NB4 (cell line): ENCODE measurements around the gene CDC42EP2.

ENCODE experiments used
- DNase-seq: peaks from one replicate; pipeline ENCODE4 v3.0.0; 2010; ENCODE audit warnings: low read depth
- H3K4me3 ChIP-seq: one replicate; pipeline ENCODE4 v1.5.1; 2011; ENCODE audit warnings: mild to moderate bottlenecking, low read depth, low read length, moderate library complexity
- MYC ChIP-seq: IDR thresholded peaks from 2 replicates; pipeline ENCODE4 v1.6.1; 2011; ENCODE audit warnings: low read depth, low read length
- POLR2A ChIP-seq: IDR thresholded peaks from 2 replicates; pipeline ENCODE4 v1.6.1; 2011; ENCODE audit warnings: mild to moderate bottlenecking; ENCODE audit not compliant: insufficient read length; ENCODE audit errors: extremely low read depth
- TF ChIP-seq, protein P1 (sequence below): IDR thresholded peaks from 2 replicates; pipeline ENCODE4 v1.6.1; 2011; ENCODE audit warnings: low read depth, low read length
- TF ChIP-seq, protein P2 (sequence below): IDR thresholded peaks from one replicate; pipeline ENCODE4 v1.5.1; 2012; ENCODE audit warnings: low read depth, low read length

Gene CDC42EP2

DNA sequence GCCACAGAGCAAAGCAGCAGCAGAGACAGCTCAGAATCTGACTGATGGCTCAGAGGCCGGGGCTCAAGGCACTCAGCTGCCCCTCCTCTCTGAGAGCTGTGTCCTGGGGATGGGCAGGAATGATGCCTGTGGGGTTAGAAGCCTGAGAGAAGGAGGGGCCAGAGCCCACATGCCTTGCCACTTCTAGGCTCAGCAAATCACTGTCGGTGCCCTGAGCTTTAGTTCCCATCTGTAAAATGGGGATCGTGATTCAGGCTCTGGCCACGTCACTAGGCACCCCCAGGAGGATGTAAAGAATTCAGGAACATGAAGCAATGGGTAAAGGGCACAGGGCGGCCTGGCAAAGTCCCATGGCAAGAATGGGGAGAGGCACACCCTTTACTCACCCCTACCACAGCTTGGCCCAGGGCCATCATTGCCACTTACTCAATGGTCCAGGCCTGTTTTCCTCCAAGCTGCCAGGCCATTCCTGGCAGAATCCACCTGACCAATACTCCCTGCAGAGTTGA lies 3.4 kb upstream of the CDC42EP2 start:
- H3K4me3 ChIP-seq: no peak overlapping the region

DNA sequence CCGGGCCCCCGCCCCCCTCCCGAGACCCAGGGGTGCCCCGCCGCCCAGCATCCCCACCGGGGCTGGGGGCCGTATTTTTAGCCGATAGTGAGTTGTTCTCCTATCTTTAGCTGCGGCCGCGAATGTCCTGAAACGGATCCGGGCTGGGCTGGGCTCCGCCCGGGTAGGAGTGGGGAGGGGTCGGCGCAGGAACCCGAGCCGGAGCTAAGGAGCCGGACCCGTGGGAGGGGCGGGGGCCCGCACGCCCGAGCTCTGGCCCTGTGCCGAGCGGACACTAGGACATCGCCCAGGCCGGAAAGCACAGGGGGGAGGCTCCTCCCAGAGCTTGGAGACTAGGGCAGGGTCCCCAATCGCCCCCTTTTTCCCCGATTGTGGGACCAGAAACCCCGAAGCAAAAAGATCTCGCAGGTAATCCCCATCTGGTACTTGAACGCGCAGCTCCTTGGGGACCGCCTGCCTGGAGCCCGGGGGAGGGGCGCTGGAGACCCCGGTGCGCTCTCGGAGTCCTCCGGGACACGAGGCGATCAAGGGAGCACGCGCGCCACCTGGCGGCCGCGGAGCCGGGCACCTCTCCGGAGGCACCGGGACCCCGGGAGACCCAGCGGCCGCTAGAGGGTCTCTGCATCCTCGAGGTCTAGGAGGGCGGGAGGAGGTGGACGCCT lies 669 bp downstream of the CDC42EP2 start:
- TF ChIP-seq, protein P1, sequence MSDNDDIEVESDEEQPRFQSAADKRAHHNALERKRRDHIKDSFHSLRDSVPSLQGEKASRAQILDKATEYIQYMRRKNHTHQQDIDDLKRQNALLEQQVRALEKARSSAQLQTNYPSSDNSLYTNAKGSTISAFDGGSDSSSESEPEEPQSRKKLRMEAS: peak; percentile 81
- peak; percentile 89 for TF ChIP-seq MYC
- TF ChIP-seq, protein P2, sequence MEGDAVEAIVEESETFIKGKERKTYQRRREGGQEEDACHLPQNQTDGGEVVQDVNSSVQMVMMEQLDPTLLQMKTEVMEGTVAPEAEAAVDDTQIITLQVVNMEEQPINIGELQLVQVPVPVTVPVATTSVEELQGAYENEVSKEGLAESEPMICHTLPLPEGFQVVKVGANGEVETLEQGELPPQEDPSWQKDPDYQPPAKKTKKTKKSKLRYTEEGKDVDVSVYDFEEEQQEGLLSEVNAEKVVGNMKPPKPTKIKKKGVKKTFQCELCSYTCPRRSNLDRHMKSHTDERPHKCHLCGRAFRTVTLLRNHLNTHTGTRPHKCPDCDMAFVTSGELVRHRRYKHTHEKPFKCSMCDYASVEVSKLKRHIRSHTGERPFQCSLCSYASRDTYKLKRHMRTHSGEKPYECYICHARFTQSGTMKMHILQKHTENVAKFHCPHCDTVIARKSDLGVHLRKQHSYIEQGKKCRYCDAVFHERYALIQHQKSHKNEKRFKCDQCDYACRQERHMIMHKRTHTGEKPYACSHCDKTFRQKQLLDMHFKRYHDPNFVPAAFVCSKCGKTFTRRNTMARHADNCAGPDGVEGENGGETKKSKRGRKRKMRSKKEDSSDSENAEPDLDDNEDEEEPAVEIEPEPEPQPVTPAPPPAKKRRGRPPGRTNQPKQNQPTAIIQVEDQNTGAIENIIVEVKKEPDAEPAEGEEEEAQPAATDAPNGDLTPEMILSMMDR: peak; percentile 95
- TF ChIP-seq POLR2A: no peak
- DNase-seq: peak; percentile 83
- H3K4me3 ChIP-seq: peak overlapping the region; percentile 63

More for the DNA sequence above, 3.4 kb upstream of the CDC42EP2 start:
- TF ChIP-seq POLR2A: no peak
- TF ChIP-seq, protein P1: no peak
- TF ChIP-seq MYC: no peak
- TF ChIP-seq, protein P2: no peak
- no peak for DNase-seq

DNA sequence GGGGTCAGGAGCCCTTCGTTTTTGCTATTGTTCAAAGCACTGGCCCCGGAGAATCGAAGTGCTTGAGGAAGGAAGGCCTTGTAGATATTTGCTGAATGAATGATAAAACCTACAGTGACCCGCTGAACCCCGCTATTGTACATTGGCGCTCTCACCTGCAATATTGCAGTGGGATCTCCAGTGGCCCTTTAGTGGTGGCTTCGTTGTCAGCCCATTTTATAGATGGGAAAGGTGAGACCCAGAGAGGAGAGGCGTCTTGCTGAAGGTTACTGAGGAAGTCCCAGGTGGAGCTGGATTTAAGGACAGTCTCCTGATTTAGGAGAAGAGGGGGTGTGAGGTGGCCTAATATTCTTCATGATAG lies 1.2 kb downstream of the CDC42EP2 start:
- H3K4me3 ChIP-seq: peak overlapping the region; percentile 28
- DNase-seq: no peak
- TF ChIP-seq, protein P2: no peak
- TF ChIP-seq, protein P1: no peak
- TF ChIP-seq POLR2A: no peak
- no peak for TF ChIP-seq MYC

DNA sequence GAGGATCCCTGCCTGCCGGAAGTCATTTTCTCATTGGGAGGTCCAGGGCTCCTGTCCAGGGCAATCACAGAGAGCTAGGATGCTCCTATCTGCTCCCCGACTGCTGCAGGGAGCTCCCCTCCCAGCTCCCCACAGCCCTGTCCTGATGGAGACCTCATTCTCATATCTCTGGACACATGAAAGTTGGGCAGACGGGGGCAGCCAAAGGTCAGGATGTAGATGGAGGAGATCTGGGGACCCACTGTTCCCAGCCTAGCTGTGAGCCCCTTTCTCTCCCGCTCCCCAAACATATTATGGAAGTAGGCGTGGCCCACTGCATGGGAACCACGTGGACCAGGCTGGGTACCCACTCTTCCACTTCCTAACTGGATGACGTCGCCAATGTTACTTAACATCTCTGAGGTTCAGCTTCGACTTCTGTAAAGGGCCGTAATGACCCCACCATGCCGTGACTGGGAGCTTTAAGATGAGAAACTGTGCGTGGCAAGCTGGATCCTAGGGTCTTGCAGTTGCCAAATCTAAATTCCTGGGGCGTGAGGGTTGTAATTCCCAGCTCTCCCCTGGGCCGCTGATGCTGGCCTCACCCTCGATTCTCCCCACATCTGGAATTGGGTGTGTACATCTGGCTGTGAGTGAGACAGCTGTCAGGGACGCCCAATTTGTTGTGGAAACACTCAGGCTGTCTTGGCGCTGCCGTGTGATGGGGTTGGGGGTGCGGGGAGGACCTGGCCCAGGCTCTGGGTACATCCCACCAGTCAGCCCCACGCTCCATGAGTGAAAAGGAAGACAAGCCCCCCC lies 1.8 kb downstream of the CDC42EP2 start:
- TF ChIP-seq, protein P2: no peak
- TF ChIP-seq MYC: no peak
- TF ChIP-seq, protein P1: no peak
- no peak for TF ChIP-seq POLR2A
- H3K4me3 ChIP-seq: no peak overlapping the region
- peak; percentile 44 for DNase-seq

DNA sequence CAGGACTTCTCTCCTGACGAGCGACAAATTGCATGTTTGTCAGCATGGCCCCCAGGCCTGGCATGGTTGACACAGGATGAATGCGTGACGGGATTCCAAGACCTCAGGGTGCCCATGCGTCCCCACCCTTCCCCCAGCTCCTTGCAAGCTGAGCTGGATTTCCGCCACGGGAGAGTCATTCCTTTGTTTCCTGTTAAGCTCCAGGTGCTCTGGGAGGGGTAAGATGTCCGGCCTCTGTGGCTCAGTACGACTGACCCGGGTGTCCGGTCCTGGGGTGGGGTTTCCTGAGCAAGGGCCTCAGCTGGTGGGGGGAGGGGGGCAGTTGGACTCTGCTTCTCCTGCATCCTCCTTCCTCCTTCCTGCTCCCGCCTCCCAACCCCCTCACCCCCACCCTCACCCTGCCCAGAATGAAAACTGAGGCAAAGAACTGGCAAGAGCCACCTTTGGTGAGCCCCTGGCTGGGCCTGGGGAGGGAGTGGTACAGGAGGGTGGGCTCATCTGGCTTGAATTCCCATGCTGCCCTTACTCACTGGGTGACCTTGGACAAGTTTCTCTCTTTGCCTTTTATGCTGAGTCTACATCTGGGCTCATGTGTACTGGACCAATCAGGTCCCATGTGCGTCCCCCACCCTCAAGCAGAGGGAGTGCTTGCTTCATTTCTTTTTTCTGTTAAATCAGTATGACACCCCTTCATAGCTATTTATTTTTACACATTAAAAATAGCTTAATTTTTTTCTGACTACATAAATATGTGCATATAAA lies 2.5 kb downstream of the CDC42EP2 start:
- DNase-seq: no peak
- no peak overlapping the region for H3K4me3 ChIP-seq

More for the DNA sequence above, 2.5 kb downstream of the CDC42EP2 start:
- no peak for TF ChIP-seq POLR2A
- TF ChIP-seq MYC: no peak
- TF ChIP-seq, protein P1: no peak
- TF ChIP-seq, protein P2: no peak
